GM23338 (cell line): Measurements from ENCODE around the gene VAX1. TPM values are rescaled to one million over a fixed set of nuclear protein-coding genes. Genes with fewer than 3 reads are reported as not detected.

Source experiments
- ATAC-seq: fragments of 200-7000 bp; cut with Tn5 transposase; 3 replicates; pipeline ENCODE4 v1.9.1; 2020
- DNase-seq: peaks from one replicate; pipeline ENCODE4 v3.0.0-alpha.2; 2015; ENCODE audit warnings: low spot score
- H2AFZ ChIP-seq: fragments of 200-600 bp; sonication (generic); 2 replicates; pipeline ENCODE4 v1.8.0; 2016; ENCODE audit warnings: antibody characterized with exemption, mild to moderate bottlenecking, moderate library complexity
- H3F3A ChIP-seq: fragments of 200-600 bp; sonication (generic); replicated peaks from 2 replicates; pipeline ENCODE4 v1.8.0; 2017; ENCODE audit warnings: antibody characterized with exemption, mixed run types, low read depth
- H3K27ac ChIP-seq: fragments of 200-600 bp; sonication (generic); 2 replicates; pipeline ENCODE4 v1.6.1; 2016; ENCODE audit warnings: low read depth
- H3K27me3 ChIP-seq: fragments of 200-600 bp; sonication (generic); 2 replicates; pipeline ENCODE4 v1.8.0; 2016; ENCODE audit warnings: mild to moderate bottlenecking, mixed run types, moderate library complexity; ENCODE audit not compliant: insufficient read depth
- H3K36me3 ChIP-seq: fragments of 200-600 bp; sonication (generic); 2 replicates; pipeline ENCODE4 v1.8.0; 2016; ENCODE audit warnings: mild to moderate bottlenecking; ENCODE audit not compliant: insufficient read depth
- H3K4me1 ChIP-seq: fragments of 200-600 bp; sonication (generic); 2 replicates; pipeline ENCODE4 v1.8.0; 2016; ENCODE audit warnings: mild to moderate bottlenecking, moderate library complexity; ENCODE audit not compliant: insufficient read depth
- H3K4me2 ChIP-seq: fragments of 200-600 bp; sonication (generic); 2 replicates; pipeline ENCODE4 v1.7.1; 2017; ENCODE audit warnings: mixed run types
- H3K4me3 ChIP-seq: fragments of 200-600 bp; sonication (generic); 2 replicates; pipeline ENCODE4 v1.6.1; 2016; ENCODE audit warnings: mixed run types
- H3K79me2 ChIP-seq: fragments of 200-600 bp; sonication (generic); replicated peaks from 2 replicates; pipeline ENCODE4 v1.8.0; 2017; ENCODE audit warnings: mild to moderate bottlenecking; ENCODE audit not compliant: insufficient read depth
- H3K9me2 ChIP-seq: fragments of 200-600 bp; sonication (generic); 2 replicates; pipeline ENCODE4 v1.8.0; 2017; ENCODE audit not compliant: insufficient read depth
- H4K20me1 ChIP-seq: fragments of 200-600 bp; sonication (generic); replicated peaks from 2 replicates; pipeline ENCODE4 v1.8.0; 2017; ENCODE audit warnings: mild to moderate bottlenecking; ENCODE audit not compliant: insufficient read depth
- H3K27ac Mint-ChIP-seq: 2 replicates; pipeline ENCODE4 v1.8.0; 2020; ENCODE audit warnings: inconsistent platforms, mild to moderate bottlenecking, moderate library complexity, mixed read lengths
- H3K27me3 Mint-ChIP-seq: 3 replicates; pipeline ENCODE4 v1.8.0; 2022; ENCODE audit warnings: low read depth, mild to moderate bottlenecking, moderate library complexity, mixed read lengths, inconsistent platforms; ENCODE audit not compliant: insufficient read depth, poor library complexity
- H3K36me3 Mint-ChIP-seq: 3 replicates; pipeline ENCODE4 v1.8.0; 2021; ENCODE audit warnings: low read depth, mild to moderate bottlenecking, inconsistent platforms, moderate library complexity, mixed read lengths
- H3K4me1 Mint-ChIP-seq: 3 replicates; pipeline ENCODE4 v1.8.0; 2020; ENCODE audit warnings: mild to moderate bottlenecking, inconsistent platforms, mixed read lengths
- H3K4me3 Mint-ChIP-seq: 3 replicates; pipeline ENCODE4 v1.8.0; 2021; ENCODE audit warnings: moderate library complexity, mild to moderate bottlenecking, inconsistent platforms, mixed read lengths
- H3K9me3 Mint-ChIP-seq: 3 replicates; pipeline ENCODE4 v1.8.0; 2020; ENCODE audit warnings: moderate library complexity, mild to moderate bottlenecking, inconsistent platforms, mixed read lengths
- EZH2 ChIP-seq: fragments of 200-600 bp; sonication (generic); IDR thresholded peaks from one replicate; pipeline ENCODE4 v1.8.0; 2017; ENCODE audit warnings: antibody characterized with exemption, mild to moderate bottlenecking, low read depth; ENCODE audit not compliant: unreplicated experiment
- EZH2phosphoT487 ChIP-seq: fragments of 200-600 bp; sonication (generic); IDR thresholded peaks from one replicate; pipeline ENCODE4 v1.8.1; 2018; ENCODE audit warnings: antibody characterized with exemption; ENCODE audit not compliant: unreplicated experiment
- STAT1 ChIP-seq: IDR thresholded peaks from one replicate; pipeline ENCODE4 v1.6.1; 2016; ENCODE audit warnings: antibody characterized with exemption; ENCODE audit not compliant: unreplicated experiment
- ZNF462 ChIP-seq: fragments of 250-450 bp; sonication (Bioruptor Pico); IDR thresholded peaks from 2 replicates; pipeline ENCODE4 v1.5.0; 2020; ENCODE audit warnings: mild to moderate bottlenecking, moderate library complexity
- polyA plus RNA-seq: library from polyadenylated mRNA; unstranded; fragments of >200 nt; fragmentation: Nextera tagmentation; extraction: Ambion mirVana; gene quantifications from 2 replicates; pipeline ENCODE4 v1.2.1, GENCODE V29; 2016
- total RNA-seq: library from RNA; depleted of rRNA; stranded (reverse); fragments of >200 nt; shearing (Covaris generic); gene quantifications from 2 replicates; pipeline ENCODE4 v1.2.3, GENCODE V29; 2014

VAX1 gene
- total and polyA plus RNA-seq, 2 experiments from 2014 or later: not detected

- Mint-ChIP-seq H3K27ac (no peak overlapping the region), H3K36me3 (peaks cover 3% of the 10 kb centered on the region; the same call in 1 of the 3 replicates), H3K4me3 (peak overlapping the region; percentile 66), H3K9me3 (peaks cover 7% of the 10 kb centered on the region; the same call in 2 of the 3 replicates), H3K27me3 (peaks cover 92% of the 10 kb centered on the region), H3K4me1 (peaks cover 45% of the 10 kb centered on the region)
- peaks cover 98% of the 10 kb centered on the region for H3K27me3 ChIP-seq
- TF ChIP-seq EZH2 (peak; percentile 91), ZNF462 (CRISPR knock-in tag) (no peak), STAT1 (no peak), EZH2phosphoT487 (peak; percentile 69)
- peaks cover 26% of the 10 kb centered on the region for H3F3A ChIP-seq
- H4K20me1 ChIP-seq: peaks cover 10% of the 10 kb centered on the region
- peak overlapping the region; percentile 78 for H2AFZ ChIP-seq
- no peaks in the 10 kb centered on the region for H3K79me2 ChIP-seq
- no peaks in the 10 kb centered on the region for H3K36me3 ChIP-seq
- no peak overlapping the region for H3K27ac ChIP-seq
- H3K4me3 ChIP-seq: peak overlapping the region; percentile 56
- H3K9me2 ChIP-seq: no peaks in the 10 kb centered on the region
- peaks cover 56% of the 10 kb centered on the region for H3K4me1 ChIP-seq
- ATAC-seq (peak; percentile 28), DNase-seq (peak; percentile 81)
- peak overlapping the region; percentile 82 for H3K4me2 ChIP-seq
Measured at GRCh38 chr10:117137031-117137910, 799 bp downstream of the VAX1 start.
